Trophoblast cell (in vitro differentiated cells and primary cell): ENCODE data around the gene CSKMT.
A peak's percentile ranks its signal among the peaks of the same experiment; 100 is the strongest.

Source experiments
- DNase-seq, 2 donors: peaks; one replicate each; pipeline ENCODE4 v3.0.0-alpha.2; 2016
- H2AFZ ChIP-seq: 2 replicates; pipeline ENCODE4 v1.6.1; 2013; ENCODE audit warnings: low read length, moderate library complexity, mild to moderate bottlenecking; ENCODE audit not compliant: insufficient read depth, poor library complexity
- H2AK5ac ChIP-seq: 2 replicates; pipeline ENCODE4 v1.6.1; 2013; ENCODE audit warnings: mild to moderate bottlenecking, low read length
- H2BK120ac ChIP-seq: 2 replicates; pipeline ENCODE4 v1.6.1; 2013; ENCODE audit warnings: low read length, mild to moderate bottlenecking, moderate library complexity; ENCODE audit not compliant: insufficient read depth, poor library complexity
- H2BK12ac ChIP-seq: 2 replicates; pipeline ENCODE4 v1.6.1; 2013; ENCODE audit warnings: mild to moderate bottlenecking, low read length, moderate library complexity
- H2BK5ac ChIP-seq: 2 replicates; pipeline ENCODE4 v1.6.1; 2013; ENCODE audit warnings: low read length, low read depth, moderate library complexity, mild to moderate bottlenecking; ENCODE audit not compliant: poor library complexity
- H3K14ac ChIP-seq: 2 replicates; pipeline ENCODE4 v1.6.1; 2013; ENCODE audit warnings: mild to moderate bottlenecking, low read length
- H3K18ac ChIP-seq: 2 replicates; pipeline ENCODE4 v1.6.1; 2013; ENCODE audit warnings: mild to moderate bottlenecking, low read length
- H3K23ac ChIP-seq: 2 replicates; pipeline ENCODE4 v1.6.1; 2013; ENCODE audit warnings: low read length
- H3K27ac ChIP-seq: 2 replicates; pipeline ENCODE4 v1.5.1; 2013; ENCODE audit warnings: low read depth, mild to moderate bottlenecking, inconsistent platforms, low read length, moderate library complexity
- H3K27me3 ChIP-seq: 2 replicates; pipeline ENCODE4 v1.6.1; 2013; ENCODE audit warnings: inconsistent platforms, mild to moderate bottlenecking, low read length, moderate library complexity; ENCODE audit not compliant: insufficient read depth
- H3K36me3 ChIP-seq, 2 experiments: 1 replicate in 1 of 2; 2 replicates in 1 of 2; pipeline ENCODE4 v1.6.1; 2013; ENCODE audit warnings: low read length in 2 of 2, mild to moderate bottlenecking in 2 of 2, moderate library complexity in 1 of 2; ENCODE audit not compliant: insufficient read depth in 2 of 2, control insufficient read depth in 1 of 2
- H3K4ac ChIP-seq: 2 replicates; pipeline ENCODE4 v1.6.1; 2013; ENCODE audit warnings: low read depth, mild to moderate bottlenecking, low read length, moderate library complexity
- H3K4me1 ChIP-seq, 2 experiments: 1 replicate in 1 of 2; 2 replicates in 1 of 2; pipeline ENCODE4 v1.6.1; 2013; ENCODE audit warnings: low read length in 2 of 2, mild to moderate bottlenecking in 2 of 2, moderate library complexity in 1 of 2; ENCODE audit not compliant: insufficient read depth in 2 of 2, control insufficient read depth in 1 of 2
- H3K4me2 ChIP-seq: 2 replicates; pipeline ENCODE4 v1.6.1; 2013; ENCODE audit warnings: inconsistent platforms, mild to moderate bottlenecking, low read length, moderate library complexity
- H3K4me3 ChIP-seq: 2 replicates; pipeline ENCODE4 v1.5.1; 2013; ENCODE audit warnings: mild to moderate bottlenecking, low read depth, low read length, inconsistent platforms
- H3K79me1 ChIP-seq: one replicate; pipeline ENCODE4 v1.6.1; 2013; ENCODE audit warnings: low read length
- H3K79me2 ChIP-seq: 2 replicates; pipeline ENCODE4 v1.6.1; 2013; ENCODE audit warnings: low read length, mild to moderate bottlenecking; ENCODE audit not compliant: control insufficient read depth, insufficient read depth, poor library complexity
- H3K9ac ChIP-seq: 2 replicates; pipeline ENCODE4 v1.6.1; 2013; ENCODE audit warnings: mild to moderate bottlenecking, low read length
- H3K9me3 ChIP-seq: 2 replicates; pipeline ENCODE4 v1.6.1; 2013; ENCODE audit warnings: low read depth, mild to moderate bottlenecking, control low read depth, inconsistent platforms, low read length; ENCODE audit not compliant: insufficient read depth
- H4K12ac ChIP-seq: 2 replicates; pipeline ENCODE4 v1.6.1; 2013; ENCODE audit warnings: low read depth, mild to moderate bottlenecking, low read length, moderate library complexity
- H4K8ac ChIP-seq: 2 replicates; pipeline ENCODE4 v1.6.1; 2013; ENCODE audit warnings: low read depth, mild to moderate bottlenecking, low read length, moderate library complexity
- H4K91ac ChIP-seq: one replicate; pipeline ENCODE4 v1.6.1; 2013; ENCODE audit warnings: low read depth, mild to moderate bottlenecking, low read length, moderate library complexity
- WGBS: extraction: QIAGEN DNeasy Blood & Tissue Kit; methylation state at CpG from one replicate; pipeline ENCODE4 v1.1.7; 2013; ENCODE audit warnings: missing lambda C conversion rate; ENCODE audit not compliant: insufficient read length, insufficient coverage; ENCODE audit errors: extremely low coverage; 5-methylcytosine and 5-hydroxymethylcytosine counted together

The CSKMT gene

GRCh38 chr11:62678433-62678769, 13.3 kb downstream of the CSKMT start:
- Histone ChIP-seq H3K9ac (peak overlapping the region; percentile 96), H4K12ac (peak overlapping the region; percentile 88), H2AFZ (peak overlapping the region; percentile 75), H3K14ac (peak overlapping the region; percentile 87), H3K79me1 (peaks cover 5% of the 10 kb centered on the region), H3K27ac (no peak overlapping the region), H3K9me3 (peaks cover 3% of the 10 kb centered on the region), H2BK120ac (peak overlapping the region; percentile 90), H3K18ac (peak overlapping the region; percentile 78), H4K8ac (peak overlapping the region; percentile 98), H3K4me1 (peaks cover 0 to 6% of the 10 kb centered on the region in 2 experiments), H3K36me3 (peaks cover 19 to 21% of the 10 kb centered on the region in 2 experiments), H2BK5ac (peak overlapping the region; percentile 49), H3K27me3 (no peaks in the 10 kb centered on the region), H2BK12ac (peak overlapping the region; percentile 46), H3K4me3 (peak overlapping the region; percentile 97), H3K4me2 (peak overlapping the region; percentile 92), H4K91ac (peak overlapping the region; percentile 79), H3K23ac (no peak overlapping the region), H3K79me2 (peaks cover 6% of the 10 kb centered on the region), H2AK5ac (peak overlapping the region; percentile 55), H3K4ac (peak overlapping the region; percentile 99)
- no peak for DNase-seq
- WGBS = no CpG with 5 or more reads among the region's 16 CpGs

GRCh38 chr11:62678770-62679696, 13.9 kb downstream of the CSKMT start, which contains the start of gene UBXN1:
Gene UBXN1 (minus strand): TSS chr11:62679073. CDS start chr11:62678923, 150 bp downstream.
- Histone ChIP-seq H3K36me3 (peaks cover 16 to 18% of the 10 kb centered on the region in 2 experiments), H3K27me3 (no peaks in the 10 kb centered on the region), H2BK12ac (peak within 1 kb of the TSS; percentile 46), H3K79me1 (peaks cover 5% of the 10 kb centered on the region), H3K27ac (peak within 1 kb of the TSS; percentile 13), H3K4ac (peak within 1 kb of the TSS; percentile 99), H2AFZ (peak within 1 kb of the TSS; percentile 75), H2AK5ac (peak within 1 kb of the TSS; percentile 55), H3K9ac (peak within 1 kb of the TSS; percentile 96), H4K91ac (peak within 1 kb of the TSS; percentile 79), H3K23ac (no peak within 1 kb of the TSS), H3K4me1 (peaks cover 0 to 6% of the 10 kb centered on the region in 2 experiments), H3K9me3 (peaks cover 3% of the 10 kb centered on the region), H4K8ac (peak within 1 kb of the TSS; percentile 98), H3K4me2 (peak within 1 kb of the TSS; percentile 92), H3K79me2 (peaks cover 6% of the 10 kb centered on the region), H4K12ac (peak within 1 kb of the TSS; percentile 88), H3K14ac (peak within 1 kb of the TSS; percentile 87), H3K18ac (peak within 1 kb of the TSS; percentile 78), H2BK120ac (peak within 1 kb of the TSS; percentile 90), H2BK5ac (peak within 1 kb of the TSS; percentile 49), H3K4me3 (peak within 1 kb of the TSS; percentile 97)
- no CpG with 5 or more reads among the region's 55 CpGs for whole genome bisulfite sequencing
- peak; percentile 83 for DNase-seq

- H3K9me3 ChIP-seq = peaks cover 3% of the 10 kb centered on the region
- H3K79me1 ChIP-seq = peaks cover 5% of the 10 kb centered on the region
- no peak overlapping the region for H3K4me2 ChIP-seq
- H3K4ac ChIP-seq = no peak overlapping the region
- no peak overlapping the region for H2BK5ac ChIP-seq
- no peak overlapping the region for H3K23ac ChIP-seq
- H2AK5ac ChIP-seq = no peak overlapping the region
- H2AFZ ChIP-seq = peak overlapping the region; percentile 35
- H3K36me3 ChIP-seq = peaks cover 11 to 17% of the 10 kb centered on the region in 2 experiments
- no peak overlapping the region for H3K27ac ChIP-seq
- no peak overlapping the region for H2BK12ac ChIP-seq
- H4K12ac ChIP-seq = no peak overlapping the region
- H3K4me3 ChIP-seq = no peak overlapping the region
- H4K91ac ChIP-seq = no peak overlapping the region
- H3K4me1 ChIP-seq = peaks cover 0 to 6% of the 10 kb centered on the region in 2 experiments
- H2BK120ac ChIP-seq = no peak overlapping the region
- no CpG with 5 or more reads among the region's 4 CpGs for WGBS
- no peak overlapping the region for H3K14ac ChIP-seq
- DNase-seq = peak; percentile 38 to 69
- no peak overlapping the region for H3K18ac ChIP-seq
- peaks cover 6% of the 10 kb centered on the region for H3K79me2 ChIP-seq
- no peak overlapping the region for H4K8ac ChIP-seq
- H3K9ac ChIP-seq = no peak overlapping the region
- no peaks in the 10 kb centered on the region for H3K27me3 ChIP-seq
Observed at GRCh38 chr11:62680825-62681240, 15.7 kb downstream of the CSKMT start.

GRCh38 chr11:62682518-62682917, 17.4 kb downstream of the CSKMT start:
- H2AK5ac ChIP-seq = no peak overlapping the region
- H3K36me3 ChIP-seq = peaks cover 3% of the 10 kb centered on the region in 2 experiments
- no peak overlapping the region for H3K4ac ChIP-seq
- H3K27me3 ChIP-seq = no peaks in the 10 kb centered on the region
- H4K91ac ChIP-seq = no peak overlapping the region
- H3K27ac ChIP-seq = no peak overlapping the region
- DNase-seq = no peak
- peaks cover 0 to 6% of the 10 kb centered on the region in 2 experiments for H3K4me1 ChIP-seq
- no peak overlapping the region for H2BK5ac ChIP-seq
- H3K4me2 ChIP-seq = no peak overlapping the region
- H3K23ac ChIP-seq = no peak overlapping the region
- no peak overlapping the region for H3K14ac ChIP-seq
- no peak overlapping the region for H4K8ac ChIP-seq
- no peak overlapping the region for H3K18ac ChIP-seq
- H2AFZ ChIP-seq = no peak overlapping the region
- H3K79me1 ChIP-seq = peaks cover 5% of the 10 kb centered on the region
- H3K9ac ChIP-seq = no peak overlapping the region
- no peak overlapping the region for H4K12ac ChIP-seq
- H3K4me3 ChIP-seq = no peak overlapping the region
- no CpG with 5 or more reads among the region's 7 CpGs for WGBS
- no peak overlapping the region for H2BK120ac ChIP-seq
- H3K79me2 ChIP-seq = peaks cover 6% of the 10 kb centered on the region
- H3K9me3 ChIP-seq = peaks cover 3% of the 10 kb centered on the region
- H2BK12ac ChIP-seq = no peak overlapping the region
